ENCODE measurements around the gene DMRTA2.

Gene DMRTA2

GRCh38 chr1:50373532-50373931 is 49.7 kb downstream of the DMRTA2 start:
- no peak for DNase-seq

GRCh38 chr1:50371749-50372148 is 51.5 kb downstream of the DMRTA2 start:
- DNase-seq, result no peak

GRCh38 chr1:50369830-50370229 is 53.4 kb downstream of the DMRTA2 start:
- no peak for DNase-seq

- no peak for DNase-seq
Observed at GRCh38 chr1:50369008-50369634, 54.1 kb downstream of the DMRTA2 start.

- peak; percentile 82 for DNase-seq
Observed at GRCh38 chr1:50368179-50369007, 54.9 kb downstream of the DMRTA2 start.
